ENCODE data around the gene MYCBP2.

The MYCBP2 gene

GRCh38 chr13:77118134-77118533, 208.8 kb downstream of the MYCBP2 start:
- Histone ChIP-seq H4K20me1 (ENCODE audit: insufficient read depth) (no peaks in the 10 kb centered on the region), H3K4me3 (IDR thresholded peaks at IDR 0.05; ENCODE audit: insufficient read depth, low read depth, low read length) (no peak overlapping the region), H3K27ac (no peak overlapping the region), H3K9ac (no peak overlapping the region), H3K4me1 (ENCODE audit: low read depth, poor library complexity, severe bottlenecking) (no peaks in the 10 kb centered on the region), H3K36me3 (ENCODE audit: insufficient read depth) (no peaks in the 10 kb centered on the region), H3K79me2 (ENCODE audit: insufficient read depth, low read depth) (no peaks in the 10 kb centered on the region), H3K27me3 (ENCODE audit: insufficient read depth, low read depth) (no peaks in the 10 kb centered on the region), H3K4me2 (no peak overlapping the region), H2AFZ (ENCODE audit: low read depth) (no peak overlapping the region)
- TF ChIP-seq CTCF (conservative IDR thresholded peaks at IDR 0.05; ENCODE audit: low read depth, low read length), result no peak

GRCh38 chr13:77114271-77114670, 212.6 kb downstream of the MYCBP2 start:
- Histone ChIP-seq H3K27ac (no peak overlapping the region), H3K4me1 (ENCODE audit: low read depth, poor library complexity, severe bottlenecking) (no peaks in the 10 kb centered on the region), H3K4me3 (IDR thresholded peaks at IDR 0.05; ENCODE audit: insufficient read depth, low read depth, low read length) (no peak overlapping the region), H3K79me2 (ENCODE audit: insufficient read depth, low read depth) (no peaks in the 10 kb centered on the region), H4K20me1 (ENCODE audit: insufficient read depth) (no peaks in the 10 kb centered on the region), H2AFZ (ENCODE audit: low read depth) (no peak overlapping the region), H3K9ac (no peak overlapping the region), H3K4me2 (no peak overlapping the region), H3K36me3 (ENCODE audit: insufficient read depth) (no peaks in the 10 kb centered on the region), H3K27me3 (ENCODE audit: insufficient read depth, low read depth) (no peaks in the 10 kb centered on the region)
- TF ChIP-seq CTCF (conservative IDR thresholded peaks at IDR 0.05; ENCODE audit: low read depth, low read length), result no peak

- no peak overlapping the region for H3K27ac ChIP-seq
- no peaks in the 10 kb centered on the region for H3K27me3 ChIP-seq (ENCODE audit: insufficient read depth, low read depth)
- no peak overlapping the region for H3K4me2 ChIP-seq
Measured at GRCh38 chr13:77113496-77113895, 213.4 kb downstream of the MYCBP2 start.

GRCh38 chr13:77105051-77105450, 221.8 kb downstream of the MYCBP2 start:
- Histone ChIP-seq H4K20me1 (ENCODE audit: insufficient read depth) (no peaks in the 10 kb centered on the region), H3K27me3 (ENCODE audit: insufficient read depth, low read depth) (no peaks in the 10 kb centered on the region), H3K79me2 (ENCODE audit: insufficient read depth, low read depth) (no peaks in the 10 kb centered on the region), H3K9ac (no peak overlapping the region), H3K36me3 (ENCODE audit: insufficient read depth) (no peaks in the 10 kb centered on the region), H3K27ac (no peak overlapping the region), H3K4me1 (ENCODE audit: low read depth, poor library complexity, severe bottlenecking) (no peaks in the 10 kb centered on the region), H3K4me3 (IDR thresholded peaks at IDR 0.05; ENCODE audit: insufficient read depth, low read depth, low read length) (no peak overlapping the region), H2AFZ (ENCODE audit: low read depth) (no peak overlapping the region), H3K4me2 (no peak overlapping the region)
- no peak for TF ChIP-seq CTCF (conservative IDR thresholded peaks at IDR 0.05; ENCODE audit: low read depth, low read length)

More at GRCh38 chr13:77113496-77113895, 213.4 kb downstream of the MYCBP2 start:
- Histone ChIP-seq H2AFZ (ENCODE audit: low read depth) (no peak overlapping the region), H3K9ac (no peak overlapping the region), H3K79me2 (ENCODE audit: insufficient read depth, low read depth) (no peaks in the 10 kb centered on the region), H3K36me3 (ENCODE audit: insufficient read depth) (no peaks in the 10 kb centered on the region), H3K4me3 (IDR thresholded peaks at IDR 0.05; ENCODE audit: insufficient read depth, low read depth, low read length) (no peak overlapping the region), H3K4me1 (ENCODE audit: low read depth, poor library complexity, severe bottlenecking) (no peaks in the 10 kb centered on the region), H4K20me1 (ENCODE audit: insufficient read depth) (no peaks in the 10 kb centered on the region)
- no peak for TF ChIP-seq CTCF (conservative IDR thresholded peaks at IDR 0.05; ENCODE audit: low read depth, low read length)

Measured in KMS-11 (cell line).